Measurements from ENCODE around the gene ELOVL7. TPM values are rescaled to one million over a fixed set of nuclear protein-coding genes. Genes with fewer than 3 reads are reported as not detected.
"Not testable (repeated sequence)": the region's sequence is repeated elsewhere in the genome, so short reads cannot be mapped to it uniquely, and the experiment has no call there.

Gene ELOVL7
- polyA plus RNA-seq, 1 experiment: 0.02 TPM

- Histone ChIP-seq H3K27me3 (ENCODE audit: control insufficient read depth, insufficient read depth, low read length) (no peaks in the 10 kb centered on the region), H3K36me3 (ENCODE audit: control insufficient read depth, insufficient read depth, low read length) (no peaks in the 10 kb centered on the region), H3K4me3 (ENCODE audit: low read depth, low read length) (no peak overlapping the region)
- no peak for DNase-seq (ENCODE audit: low read depth)
- TF ChIP-seq CTCF (IDR thresholded peaks at IDR 0.05; ENCODE audit: insufficient read depth, low read depth, low read length): no peak
- POLR2A ChIA-PET: no interaction called here
- CTCF ChIA-PET: no interaction called here
These were observed 105.6 kb downstream of the ELOVL7 start for GRCh38 chr5:60738461-60738860.

- H3K4me3 ChIP-seq (ENCODE audit: low read depth, low read length); DNase-seq (ENCODE audit: low read depth); CTCF ChIA-PET; H3K36me3 ChIP-seq (ENCODE audit: control insufficient read depth, insufficient read depth, low read length); POLR2A ChIA-PET; H3K27me3 ChIP-seq (ENCODE audit: control insufficient read depth, insufficient read depth, low read length): not testable (repeated sequence)
These were observed 113.2 kb downstream of the ELOVL7 start for GRCh38 chr5:60730858-60731257.

- no peaks in the 10 kb centered on the region for H3K27me3 ChIP-seq (ENCODE audit: control insufficient read depth, insufficient read depth, low read length)
- DNase-seq (ENCODE audit: low read depth): no peak
- CTCF ChIA-PET: no interaction called here
- no peak overlapping the region for H3K4me3 ChIP-seq (ENCODE audit: low read depth, low read length)
- POLR2A ChIA-PET: interaction anchor here (0.6 kb wide), 1 partner anchor 481 kb away, joined by 3 read pairs; no protein-coding TSS in a partner anchor
- no peaks in the 10 kb centered on the region for H3K36me3 ChIP-seq (ENCODE audit: control insufficient read depth, insufficient read depth, low read length)
- TF ChIP-seq CTCF (IDR thresholded peaks at IDR 0.05; ENCODE audit: insufficient read depth, low read depth, low read length): no peak
These were observed 116.9 kb downstream of the ELOVL7 start for GRCh38 chr5:60727033-60727679.

GRCh38 chr5:60724126-60724525 is 119.9 kb downstream of the ELOVL7 start:
- Histone ChIP-seq H3K36me3 (ENCODE audit: control insufficient read depth, insufficient read depth, low read length) (no peaks in the 10 kb centered on the region), H3K27me3 (ENCODE audit: control insufficient read depth, insufficient read depth, low read length) (no peaks in the 10 kb centered on the region), H3K4me3 (ENCODE audit: low read depth, low read length) (no peak overlapping the region)
- no peak for TF ChIP-seq CTCF (IDR thresholded peaks at IDR 0.05; ENCODE audit: insufficient read depth, low read depth, low read length)
- DNase-seq (ENCODE audit: low read depth): no peak
- ChIA-PET CTCF (interaction anchor here (1.4 kb wide), 1 partner anchor 47 kb away, joined by 3 read pairs; no protein-coding TSS in a partner anchor), POLR2A (no interaction called here)

- CTCF ChIA-PET: no interaction called here
- DNase-seq (ENCODE audit: low read depth): no peak
- no peaks in the 10 kb centered on the region for H3K36me3 ChIP-seq (ENCODE audit: control insufficient read depth, insufficient read depth, low read length)
- TF ChIP-seq CTCF (IDR thresholded peaks at IDR 0.05; ENCODE audit: insufficient read depth, low read depth, low read length): no peak
- H3K4me3 ChIP-seq (ENCODE audit: low read depth, low read length): no peak overlapping the region
- POLR2A ChIA-PET: no interaction called here
- H3K27me3 ChIP-seq (ENCODE audit: control insufficient read depth, insufficient read depth, low read length): no peaks in the 10 kb centered on the region; the same call in 1 of the 2 replicates
These were observed 121.7 kb downstream of the ELOVL7 start for GRCh38 chr5:60722416-60722815.

- H3K36me3 ChIP-seq (ENCODE audit: control insufficient read depth, insufficient read depth, low read length): no peaks in the 10 kb centered on the region
- no peak for TF ChIP-seq CTCF (IDR thresholded peaks at IDR 0.05; ENCODE audit: insufficient read depth, low read depth, low read length)
- ChIA-PET POLR2A (no interaction called here), CTCF (interaction anchor here (1.2 to 1.3 kb wide), 2 partner anchors 17 to 19 kb away, joined by 3 to 4 read pairs; partner anchors contain the start of gene DEPDC1B)
- no peak overlapping the region for H3K4me3 ChIP-seq (ENCODE audit: low read depth, low read length)
- H3K27me3 ChIP-seq (ENCODE audit: control insufficient read depth, insufficient read depth, low read length): no peaks in the 10 kb centered on the region; the same call in 1 of the 2 replicates
- no peak for DNase-seq (ENCODE audit: low read depth)
These were observed 124.7 kb downstream of the ELOVL7 start for GRCh38 chr5:60719329-60719728.

All from BJ (cell line).